Retina (tissue), 1 donor: ENCODE data around the gene PPP2R2C.
A peak's percentile ranks its signal among the peaks of the same experiment; 100 is the strongest.

ENCODE experiments used
- DNase-seq: peaks from one replicate; pipeline ENCODE4 v3.0.0-alpha.2; 2016

Gene PPP2R2C

GRCh38 chr4:6467600-6467999, 4.8 kb downstream of the PPP2R2C start:
- DNase-seq, result no peak

- DNase-seq, result no peak
These were observed 5.5 kb downstream of the PPP2R2C start for GRCh38 chr4:6466756-6467381.

GRCh38 chr4:6465955-6466354, 6.5 kb downstream of the PPP2R2C start:
- DNase-seq, result no peak

GRCh38 chr4:6464842-6465588, 7.4 kb downstream of the PPP2R2C start:
- no peak for DNase-seq

GRCh38 chr4:6463311-6464289, 8.8 kb downstream of the PPP2R2C start:
- DNase-seq, result no peak

- no peak for DNase-seq
These were observed 10.9 kb downstream of the PPP2R2C start for GRCh38 chr4:6461301-6462165.

- DNase-seq, result no peak
These were observed 11.5 kb downstream of the PPP2R2C start for GRCh38 chr4:6460876-6461275.

GRCh38 chr4:6458528-6458927, 13.9 kb downstream of the PPP2R2C start:
- no peak for DNase-seq

- DNase-seq, result no peak
These were observed 16.0 kb downstream of the PPP2R2C start for GRCh38 chr4:6456450-6456849.

- DNase-seq, result no peak
These were observed 18.1 kb downstream of the PPP2R2C start for GRCh38 chr4:6454112-6454910.

- no peak for DNase-seq
These were observed 18.8 kb downstream of the PPP2R2C start for GRCh38 chr4:6453688-6453990.

- DNase-seq, result no peak
These were observed 19.3 kb downstream of the PPP2R2C start for GRCh38 chr4:6452897-6453687.

- no peak for DNase-seq
These were observed 20.1 kb downstream of the PPP2R2C start for GRCh38 chr4:6452116-6452896.

- no peak for DNase-seq
These were observed 21.1 kb downstream of the PPP2R2C start for GRCh38 chr4:6451309-6451708.

GRCh38 chr4:6450709-6451108, 21.7 kb downstream of the PPP2R2C start:
- DNase-seq, result no peak

GRCh38 chr4:6449746-6450369, 22.6 kb downstream of the PPP2R2C start:
- DNase-seq, result no peak

GRCh38 chr4:6449335-6449734, 23.1 kb downstream of the PPP2R2C start:
- no peak for DNase-seq

GRCh38 chr4:6448476-6449170, 23.8 kb downstream of the PPP2R2C start:
- DNase-seq, result no peak

- DNase-seq, result peak; percentile 31
These were observed 24.7 kb downstream of the PPP2R2C start for GRCh38 chr4:6447672-6448171.
